ENCODE measurements around the gene NR3C1.

NR3C1 gene

GRCh38 chr5:143249851-143250250 lies 153.6 kb downstream of the NR3C1 start:
- DNase-seq, result no peak

GRCh38 chr5:143248822-143249579 lies 154.5 kb downstream of the NR3C1 start:
- DNase-seq, result peak; percentile 13

GRCh38 chr5:143248391-143248790 lies 155.1 kb downstream of the NR3C1 start:
- DNase-seq, result no peak

DNA sequence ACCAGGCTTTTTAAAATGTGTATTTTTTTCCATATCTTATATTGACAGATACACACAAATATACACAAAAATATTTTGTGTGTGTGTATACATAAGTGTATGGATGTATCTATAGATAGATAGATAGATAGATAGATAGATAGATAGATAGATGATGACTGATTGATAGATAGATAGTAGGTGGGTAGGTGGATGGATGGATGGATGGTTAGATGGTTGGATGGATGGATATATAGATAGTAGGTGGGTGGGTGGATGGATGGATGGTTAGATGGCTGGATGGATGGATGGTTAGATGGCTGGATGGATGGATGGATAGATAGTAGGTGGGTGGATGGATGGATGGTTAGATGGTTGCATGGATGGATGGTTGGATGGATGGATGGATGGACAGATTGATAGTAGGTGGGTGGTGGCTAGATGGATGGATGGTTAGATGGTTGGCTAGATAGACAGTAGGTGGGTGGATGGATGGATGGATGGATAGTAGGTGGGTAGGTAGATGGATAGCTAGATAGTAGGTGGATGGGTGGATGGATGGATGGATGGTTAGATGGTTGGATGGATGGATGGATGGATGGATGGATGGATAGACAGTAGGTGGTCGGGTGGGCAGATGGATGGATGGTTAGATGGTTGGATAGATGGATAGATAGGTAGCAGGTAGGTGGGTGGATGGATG lies 156.2 kb downstream of the NR3C1 start:
- no peak for DNase-seq

GRCh38 chr5:143245929-143246561 lies 157.4 kb downstream of the NR3C1 start:
- no peak for DNase-seq

DNA sequence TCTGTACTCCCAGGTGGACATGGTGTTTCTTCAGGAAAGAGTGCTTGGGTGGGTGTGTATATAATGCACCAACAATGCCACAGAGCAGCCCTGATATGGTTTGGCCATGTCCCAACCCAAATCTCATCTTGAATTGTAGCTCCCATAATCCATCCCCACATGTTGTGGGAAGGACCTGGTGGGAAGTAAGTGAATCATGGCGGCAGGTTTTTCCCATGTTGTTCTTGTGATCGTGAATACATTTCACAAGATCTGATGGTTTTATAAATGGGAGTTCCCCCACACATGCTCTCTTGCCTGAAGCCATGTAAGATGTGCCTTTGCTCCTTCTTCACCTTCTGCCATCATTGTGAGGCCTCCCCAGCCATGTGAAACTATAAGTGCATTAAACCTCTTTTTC lies 158.5 kb downstream of the NR3C1 start:
- no peak for DNase-seq

GRCh38 chr5:143244000-143244736 lies 159.3 kb downstream of the NR3C1 start:
- DNase-seq, result no peak

- no peak for DNase-seq
These were observed 160.4 kb downstream of the NR3C1 start for GRCh38 chr5:143243103-143243502.

DNA sequence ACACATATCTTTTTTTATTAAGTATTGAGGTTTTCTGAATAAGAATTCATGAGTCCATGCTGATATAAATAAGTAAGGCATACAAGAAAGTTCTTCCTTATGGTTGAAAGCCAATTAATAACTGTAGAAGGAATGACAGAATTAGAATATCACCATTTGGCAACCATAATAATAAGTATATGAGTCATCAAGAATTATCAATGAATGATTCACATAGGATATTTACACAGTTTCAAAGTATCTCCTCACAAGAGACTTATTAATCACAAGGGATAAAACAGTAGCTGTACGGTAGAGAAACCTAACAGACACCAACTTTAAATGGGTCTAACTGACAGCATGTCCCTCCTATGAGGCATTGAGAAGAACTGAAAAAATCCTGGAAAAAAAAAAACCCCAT lies 161.6 kb downstream of the NR3C1 start:
- no peak for DNase-seq

DNA sequence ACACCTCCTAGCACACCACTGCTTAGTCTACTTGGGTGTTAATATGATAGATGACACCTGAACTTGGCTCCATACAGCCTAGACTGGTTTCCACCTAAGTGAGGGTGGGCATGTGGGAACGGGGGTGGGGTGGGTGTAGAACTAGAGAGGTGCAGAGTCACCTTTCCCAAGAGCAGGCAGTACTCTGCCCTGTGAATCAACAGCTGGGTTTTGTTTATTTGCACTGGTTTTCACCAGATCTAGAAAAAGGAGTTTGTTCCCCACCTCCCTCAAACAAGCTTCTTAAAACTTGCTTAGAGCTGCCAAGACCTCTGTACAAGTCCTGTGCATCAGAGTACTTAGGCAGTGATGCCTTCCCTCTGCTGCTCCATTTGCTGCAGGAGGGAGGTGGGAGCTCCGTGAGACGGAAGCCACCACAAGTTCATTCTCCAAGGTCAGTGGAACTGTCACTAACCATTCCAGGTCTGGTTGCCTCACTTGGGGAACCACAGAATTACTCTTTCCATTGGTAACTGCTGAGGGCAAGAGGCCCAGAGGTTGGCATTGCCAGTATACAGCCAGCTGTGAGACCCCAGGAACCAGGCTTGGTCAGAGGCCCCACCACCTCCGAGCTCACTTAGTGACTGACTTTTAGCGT lies 163.5 kb downstream of the NR3C1 start:
- DNase-seq, result peak; percentile 27

DNA sequence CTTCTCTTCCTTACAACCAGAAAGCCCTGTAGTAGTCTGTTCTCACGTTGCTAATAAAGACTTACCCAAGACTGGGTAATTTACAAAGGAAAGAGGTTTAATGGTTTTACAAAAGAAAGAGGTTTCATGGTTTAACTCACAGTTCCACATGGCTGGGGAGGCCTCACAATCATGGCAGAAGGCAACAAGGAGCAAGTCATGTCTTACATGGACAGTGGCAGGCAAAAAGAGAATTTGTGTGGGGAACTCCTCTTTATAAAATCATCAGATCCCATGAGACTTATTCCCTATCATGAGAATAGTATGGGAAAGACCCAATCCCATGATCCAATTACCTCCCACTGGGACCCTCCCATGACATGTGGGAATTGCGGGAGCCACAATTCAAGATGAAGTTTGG lies 164.9 kb downstream of the NR3C1 start:
- DNase-seq, result no peak

DNA sequence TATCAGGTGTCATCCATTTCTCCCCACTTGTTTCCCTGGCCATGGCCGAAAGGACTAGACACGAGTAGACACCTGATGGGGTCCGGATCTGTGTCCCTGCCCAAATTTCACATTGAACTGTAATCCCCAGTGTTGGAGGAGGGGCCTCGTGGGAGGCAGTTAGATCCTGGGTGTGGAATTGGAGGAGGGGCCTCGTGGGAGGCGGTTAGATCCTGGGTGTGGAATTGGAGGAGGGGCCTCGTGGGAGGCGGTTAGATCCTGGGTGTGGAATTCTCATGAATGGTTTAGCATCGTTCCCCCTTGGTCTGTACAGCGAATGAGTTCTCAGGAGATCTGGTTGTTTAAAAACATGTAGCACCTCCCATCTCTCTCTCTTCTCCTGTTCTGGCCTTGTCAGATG lies 165.8 kb downstream of the NR3C1 start:
- DNase-seq, result no peak

- DNase-seq, result no peak
These were observed 166.8 kb downstream of the NR3C1 start for GRCh38 chr5:143236682-143237081.

GRCh38 chr5:143235423-143235822 lies 168.1 kb downstream of the NR3C1 start:
- no peak for DNase-seq

DNA sequence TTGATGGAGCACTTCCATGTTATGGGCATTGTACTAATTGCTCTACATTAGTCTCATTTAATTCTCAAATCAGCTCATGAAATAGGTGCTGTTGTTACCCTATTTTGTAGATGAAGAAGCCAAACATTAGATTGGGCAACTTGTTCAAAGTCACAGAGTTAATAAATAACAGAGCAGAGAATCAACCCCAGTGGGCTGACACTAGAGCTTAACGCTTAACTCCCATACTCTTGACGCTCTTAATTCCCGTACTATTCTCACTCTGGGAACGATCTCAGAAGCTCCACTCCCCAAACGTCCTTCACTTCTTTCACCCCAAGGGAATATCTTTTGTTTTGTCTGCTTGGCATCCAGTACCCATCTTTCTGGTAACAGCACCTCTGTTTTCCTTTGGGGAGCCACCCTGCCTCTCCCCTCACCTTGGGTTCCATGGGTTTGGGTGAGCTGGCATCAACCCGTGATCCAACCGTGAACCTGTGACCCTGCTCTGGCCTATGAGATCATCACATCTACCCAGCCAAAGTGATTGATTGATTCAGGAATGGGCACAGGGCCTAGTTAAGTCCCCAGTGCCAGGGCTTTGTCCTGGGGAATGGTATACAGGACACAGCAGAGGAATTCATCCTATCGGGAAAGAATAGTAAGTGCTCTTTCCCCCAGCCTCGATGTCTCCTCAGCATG lies 169.2 kb downstream of the NR3C1 start:
- no peak for DNase-seq

GRCh38 chr5:143233031-143233430 lies 170.5 kb downstream of the NR3C1 start:
- peak; percentile 41 for DNase-seq

- no peak for DNase-seq
These were observed 171.3 kb downstream of the NR3C1 start for GRCh38 chr5:143231973-143232812.

GRCh38 chr5:143231416-143231815 lies 172.1 kb downstream of the NR3C1 start:
- DNase-seq, result no peak

DNA sequence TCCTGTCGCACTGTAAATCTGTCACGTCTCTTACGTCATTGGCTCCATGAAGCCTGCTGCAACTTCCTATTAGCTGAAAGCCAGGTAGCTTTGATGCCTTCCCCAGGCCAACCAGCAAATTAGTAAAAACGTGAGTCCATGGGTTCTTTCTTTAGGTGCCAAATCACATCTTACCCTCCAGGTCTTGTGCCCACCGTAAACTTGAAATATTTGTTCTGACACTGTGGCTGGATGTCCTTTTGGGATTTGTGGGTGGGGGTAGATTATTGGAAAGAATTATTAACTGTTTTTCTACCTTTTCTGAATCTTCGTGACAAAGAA lies 172.8 kb downstream of the NR3C1 start:
- DNase-seq, result no peak

- DNase-seq, result no peak
These were observed 173.4 kb downstream of the NR3C1 start for GRCh38 chr5:143229896-143230675.

DNA sequence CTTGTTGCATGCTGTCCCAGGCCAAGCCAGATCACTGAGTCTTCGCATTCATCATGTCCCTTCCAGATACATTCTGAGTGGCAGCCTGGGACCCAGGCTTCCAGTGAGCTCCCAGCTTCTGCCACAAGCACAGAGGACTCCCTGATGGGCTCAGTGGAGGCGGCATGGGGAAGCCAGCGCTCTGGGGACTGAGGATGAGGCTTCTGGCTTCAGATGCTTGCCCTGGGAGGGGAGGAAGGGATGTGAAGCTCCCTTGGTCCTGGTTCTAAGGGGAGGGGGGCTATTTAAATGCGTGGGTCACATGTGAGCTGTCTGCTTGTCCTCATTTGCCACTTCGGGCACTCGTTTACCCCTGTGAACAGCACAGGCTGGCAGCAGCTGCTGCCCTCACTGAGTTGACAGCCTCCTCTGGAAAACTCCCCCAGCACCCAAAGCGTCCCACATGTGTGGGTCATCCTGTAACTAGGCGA lies 174.0 kb downstream of the NR3C1 start:
- no peak for DNase-seq

Measured in inflammatory macrophage treated with lipopolysaccharide for 4 hours (primary cell).